SKM-1 (cell line): ENCODE results near the gene TSPOAP1.

ENCODE experiments used
- DNase-seq: peaks from one replicate; lab custom pipeline; 2025; ENCODE audit not compliant: unreplicated experiment; lab: John Stamatoyannopoulos, UW

TSPOAP1 gene

DNA sequence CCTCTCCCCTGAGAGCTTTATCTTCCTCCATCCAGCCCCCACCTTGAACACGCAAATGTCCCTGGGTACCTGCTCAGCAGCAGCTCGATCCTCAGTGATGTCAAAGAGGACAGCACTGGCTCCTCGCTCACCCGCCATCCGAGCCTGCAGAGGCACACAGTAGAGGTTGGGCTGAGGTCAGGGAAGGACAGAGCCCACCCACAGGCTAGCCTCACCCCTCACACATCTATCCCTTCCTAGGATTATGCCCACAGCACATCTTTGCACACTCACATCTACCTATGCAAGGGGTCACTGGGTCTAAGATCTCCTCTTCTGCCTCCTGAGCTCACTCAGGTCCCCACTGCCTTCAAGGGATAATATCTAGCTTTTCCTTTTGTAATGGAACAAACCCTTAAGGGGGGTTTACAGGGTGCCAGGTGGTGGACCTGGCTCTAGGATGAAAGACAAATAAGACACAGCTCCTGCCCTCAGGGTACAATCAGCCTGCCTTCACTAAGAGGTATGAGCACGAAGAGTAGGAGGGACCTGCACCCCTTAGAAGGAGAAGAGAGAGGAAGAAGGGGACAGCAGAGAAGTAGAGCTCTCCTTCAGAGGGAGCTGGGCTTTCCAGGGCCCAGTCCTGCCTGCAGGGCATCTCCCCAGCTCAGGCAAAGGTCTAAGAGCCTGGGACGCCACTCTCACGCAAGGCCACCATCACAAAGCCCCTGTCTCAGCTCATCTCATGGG lies 35.0 kb upstream of the TSPOAP1 start:
- no peak for DNase-seq

DNA sequence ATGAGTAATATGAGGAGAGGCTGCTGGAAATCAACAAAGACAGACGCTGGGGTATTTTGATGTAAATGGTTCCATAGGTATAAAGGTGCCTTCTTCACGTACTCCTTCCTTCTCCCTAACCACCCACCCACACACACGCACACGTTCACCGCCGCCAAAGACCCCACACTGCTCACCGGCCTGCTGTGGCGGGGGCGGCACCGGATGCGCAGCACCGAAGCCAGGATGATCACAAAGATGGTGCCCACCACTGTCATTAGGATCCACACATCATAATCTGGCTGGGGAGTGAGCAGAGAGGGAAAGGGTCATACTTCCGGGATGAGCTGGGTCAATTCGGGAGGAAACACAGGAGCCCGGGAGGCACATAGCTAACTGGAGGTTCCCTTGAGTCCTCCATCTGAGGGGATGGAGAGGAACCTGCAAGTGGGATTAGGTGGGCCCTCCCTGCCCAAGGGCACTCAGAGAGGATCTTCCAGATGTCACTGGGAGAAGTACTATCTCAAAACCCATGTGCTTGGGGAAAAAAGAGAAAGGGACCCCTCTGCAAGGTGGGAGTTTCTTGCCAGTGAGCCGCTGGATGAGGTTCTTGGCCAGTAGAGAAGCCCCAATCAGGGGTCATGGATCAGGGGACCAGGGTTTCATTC lies 33.9 kb upstream of the TSPOAP1 start:
- DNase-seq, result no peak

DNA sequence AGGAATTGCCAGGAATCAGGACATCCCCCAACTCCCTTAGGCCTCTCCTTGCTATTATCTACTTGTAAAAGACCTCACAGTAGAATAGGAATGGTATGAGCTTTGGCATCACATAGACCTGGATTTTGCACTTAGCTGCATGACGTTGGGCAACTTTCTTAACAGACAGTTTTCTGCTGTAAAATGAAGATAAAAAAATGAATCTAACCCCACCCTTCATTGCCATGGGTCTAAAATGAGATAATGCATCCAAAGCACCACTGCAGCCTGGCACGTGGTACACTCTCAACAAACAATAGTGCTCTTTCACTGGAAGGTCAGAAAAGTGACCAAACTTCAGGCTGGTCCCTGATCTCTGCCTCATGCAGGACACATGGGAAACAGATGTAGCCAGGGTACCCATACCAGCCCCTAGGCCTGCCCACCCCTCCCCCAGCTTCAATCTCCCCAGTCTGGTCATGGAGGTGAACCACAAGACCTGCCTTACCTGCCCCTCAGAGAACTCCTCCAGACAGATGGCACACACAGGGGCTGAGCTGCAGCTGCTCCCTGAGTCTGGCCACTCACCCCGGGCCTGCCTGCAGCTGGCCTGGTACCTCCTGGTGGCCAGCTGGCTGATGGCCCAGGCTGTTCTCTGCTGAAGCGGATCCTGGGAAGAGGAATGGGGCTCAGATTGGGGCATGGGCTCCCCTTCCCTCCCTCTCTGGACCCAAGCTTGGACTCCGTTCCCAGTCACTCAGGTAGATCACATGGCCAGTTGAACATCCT lies 31.9 kb upstream of the TSPOAP1 start:
- DNase-seq, result no peak

DNA sequence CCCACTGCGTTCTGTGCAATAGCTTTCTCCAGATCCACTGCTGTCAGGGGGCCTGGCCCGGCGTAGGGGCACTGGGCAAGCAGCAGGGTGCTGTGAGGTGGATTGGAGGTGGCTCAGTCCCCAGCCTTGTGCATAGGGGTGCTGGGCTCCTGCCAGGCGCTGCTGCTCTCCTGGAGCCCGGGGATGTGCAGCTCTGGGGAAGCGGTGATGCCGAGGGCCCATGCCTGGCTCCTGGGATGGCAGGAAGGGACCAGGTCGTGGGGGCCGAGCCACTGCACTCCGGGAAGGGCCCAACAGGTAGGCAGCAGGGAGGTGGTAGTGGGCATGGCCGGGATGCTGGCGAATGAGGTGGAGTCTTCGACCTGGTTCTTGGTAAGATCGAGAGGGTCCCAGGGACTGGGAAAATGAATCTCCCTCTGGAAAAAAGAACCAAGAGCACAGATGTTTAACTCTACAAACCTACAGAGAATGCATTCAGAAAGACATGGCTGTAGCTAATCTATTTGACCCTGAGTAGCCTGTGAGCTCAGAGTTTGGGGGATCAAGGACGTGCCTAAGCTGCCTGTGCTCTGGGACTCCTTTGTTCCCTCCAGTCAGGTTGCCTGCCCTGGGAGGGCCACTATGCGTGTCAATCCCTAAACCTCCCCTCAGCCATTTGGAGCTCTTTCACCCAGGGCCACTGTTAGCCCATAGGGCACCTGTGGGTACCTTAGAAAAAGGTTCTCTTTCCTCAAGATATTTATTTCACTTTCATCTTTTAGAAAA lies 30.0 kb upstream of the TSPOAP1 start:
- DNase-seq, result no peak

DNA sequence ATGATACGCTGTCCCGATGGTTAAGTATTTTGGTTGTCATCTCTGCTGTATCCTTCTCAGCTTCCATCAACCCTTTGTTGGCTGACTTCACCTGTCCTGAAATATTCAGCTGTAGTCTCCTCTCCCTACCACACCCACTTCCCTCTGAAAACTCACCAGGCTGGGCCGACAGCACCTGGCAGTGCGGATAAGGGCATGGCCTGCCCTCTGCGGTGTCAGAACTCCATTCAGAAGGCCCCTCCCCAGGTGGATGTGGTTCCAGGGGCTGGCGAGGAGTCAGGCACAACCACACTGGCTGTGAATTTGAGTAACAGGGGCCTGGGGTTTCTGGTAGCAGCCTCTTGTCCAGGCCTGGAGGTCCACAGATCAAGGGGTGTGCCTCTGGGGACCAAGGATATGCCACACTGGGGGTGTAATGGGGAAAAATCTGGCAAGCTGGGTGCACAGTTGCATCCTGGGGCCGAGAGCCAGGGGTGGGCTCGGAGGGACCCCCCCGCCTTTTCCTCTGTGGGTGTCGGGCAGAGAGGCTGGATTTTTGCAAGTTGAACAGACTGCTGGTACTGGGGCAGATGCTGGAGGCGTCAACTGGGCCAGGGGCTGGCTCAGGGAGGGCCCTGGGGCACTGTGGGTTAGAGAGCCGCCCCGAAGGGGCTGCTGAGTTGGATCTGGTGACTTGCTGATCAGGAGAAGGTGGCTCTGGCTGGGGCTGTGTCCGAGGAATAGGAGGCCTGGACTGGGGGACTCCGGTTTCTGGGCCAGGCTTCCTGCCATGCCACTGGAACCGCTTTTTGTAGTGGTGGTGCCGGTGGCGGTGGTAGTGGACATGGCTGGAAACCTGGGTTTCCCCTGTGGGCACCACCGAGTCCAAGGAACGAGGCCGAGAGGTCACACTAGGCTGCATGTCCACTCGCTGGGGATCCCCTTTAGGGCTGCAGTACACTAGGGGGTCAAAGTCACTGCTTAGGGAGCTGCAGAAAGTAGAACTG lies 29.0 kb upstream of the TSPOAP1 start:
- DNase-seq, result no peak

DNA sequence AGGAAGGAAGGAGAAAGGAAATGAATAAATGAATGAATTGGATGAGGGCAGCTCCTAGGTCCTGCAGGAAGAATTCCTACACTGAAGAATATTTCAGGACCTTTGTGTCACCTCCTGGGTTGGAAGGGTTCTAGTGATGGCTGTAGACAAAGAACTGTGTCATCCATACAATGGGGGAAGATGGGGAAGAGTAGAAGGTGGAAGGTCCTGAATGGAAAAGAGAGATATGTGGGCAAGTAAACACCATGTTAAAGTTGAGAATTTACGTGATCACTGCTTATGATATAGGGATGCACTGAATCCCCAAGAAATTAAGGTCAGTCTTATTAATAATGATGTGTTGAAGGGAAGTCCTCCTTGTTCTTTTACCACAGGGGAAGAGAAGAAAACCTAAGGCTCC lies 27.6 kb upstream of the TSPOAP1 start:
- no peak for DNase-seq

DNA sequence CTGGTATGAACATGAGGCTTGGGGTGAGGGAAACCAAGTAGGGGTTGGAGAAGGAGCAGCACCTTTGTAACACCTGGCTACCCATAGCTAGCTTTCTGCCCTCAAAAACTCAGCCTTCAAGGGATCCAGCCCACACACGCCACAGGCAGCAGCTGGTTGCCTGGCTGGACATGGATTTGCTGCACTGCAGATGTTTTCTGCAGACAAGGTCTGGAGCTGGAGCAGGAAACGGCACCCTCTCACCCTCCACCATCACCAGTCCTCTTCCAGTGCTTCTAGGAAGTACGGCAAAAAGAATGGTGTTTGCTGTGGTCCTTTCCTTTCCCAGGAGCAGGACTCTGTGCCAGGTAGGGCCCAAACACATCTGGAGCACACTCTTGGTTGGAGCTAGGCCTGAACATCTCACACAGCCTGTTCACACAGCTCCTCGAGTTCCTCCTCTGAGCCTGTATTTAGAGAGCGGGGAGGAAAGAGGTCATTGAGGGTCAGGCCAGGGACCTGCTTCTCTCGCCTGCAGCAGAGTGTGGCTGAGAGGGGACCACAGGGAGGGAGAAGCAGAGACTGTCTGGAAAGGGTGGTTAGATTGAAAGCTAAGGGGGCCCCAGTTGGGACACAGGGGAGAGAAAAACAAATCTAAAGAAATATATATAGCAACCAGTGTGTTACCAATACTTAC lies 26.1 kb upstream of the TSPOAP1 start:
- DNase-seq, result no peak

DNA sequence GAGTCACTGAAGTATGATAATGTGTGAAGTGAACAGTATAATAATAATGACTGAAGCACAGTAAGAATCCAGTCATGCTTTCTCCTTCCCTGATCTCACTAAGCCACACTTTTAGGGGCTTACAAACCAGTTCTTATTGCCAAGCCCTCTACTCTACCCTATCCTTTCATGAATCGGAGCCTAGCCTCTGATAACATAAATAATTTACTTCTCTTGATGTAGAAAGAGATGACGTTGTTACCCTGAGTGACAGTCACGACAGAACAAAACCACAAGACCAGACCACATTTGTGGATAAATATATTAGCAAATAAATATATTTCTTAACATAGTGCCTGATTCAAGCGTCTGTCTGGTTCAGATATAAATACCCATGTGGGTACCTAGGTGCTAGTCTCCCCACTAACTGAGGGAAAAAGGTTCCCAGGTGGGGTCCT lies 24.8 kb upstream of the TSPOAP1 start:
- no peak for DNase-seq

DNA sequence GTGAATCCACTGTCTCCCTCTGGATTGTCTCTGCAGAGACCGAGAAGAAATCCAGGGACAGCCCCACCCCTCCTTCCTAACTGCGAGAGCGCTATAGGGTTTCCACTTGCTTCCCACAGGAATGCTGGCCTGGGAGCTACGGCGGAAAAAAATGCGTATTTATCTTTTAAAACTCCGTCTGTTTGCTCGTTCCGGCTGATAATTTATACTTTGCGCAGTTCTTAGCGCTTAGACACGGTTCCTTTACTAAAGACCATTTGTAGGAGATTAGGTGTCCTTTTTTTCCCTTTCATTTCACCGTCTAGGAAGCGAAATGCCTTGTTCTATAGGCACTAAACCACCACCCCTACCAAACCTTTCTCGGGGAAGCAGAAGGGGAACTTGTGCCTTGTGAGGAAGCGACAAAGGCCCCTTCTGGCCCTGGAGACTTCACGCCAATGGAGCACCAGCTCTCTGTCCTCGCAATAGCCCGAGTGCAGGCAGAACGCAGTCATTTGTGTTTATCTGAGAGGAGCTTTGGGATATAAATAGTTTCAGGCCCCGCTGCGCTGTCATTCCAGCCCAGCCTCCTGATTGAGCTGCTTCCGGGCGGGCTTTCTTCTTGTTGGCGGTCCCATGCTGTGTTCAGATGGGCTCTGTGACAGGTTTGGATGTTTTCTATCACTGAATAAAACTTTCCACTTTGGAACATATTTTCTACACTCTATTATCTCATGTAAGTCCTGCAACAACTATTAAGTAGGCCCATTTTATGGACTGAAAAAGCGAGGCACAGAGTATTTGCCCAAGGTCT lies 24.2 kb upstream of the TSPOAP1 start:
- DNase-seq, result peak; percentile 44

DNA sequence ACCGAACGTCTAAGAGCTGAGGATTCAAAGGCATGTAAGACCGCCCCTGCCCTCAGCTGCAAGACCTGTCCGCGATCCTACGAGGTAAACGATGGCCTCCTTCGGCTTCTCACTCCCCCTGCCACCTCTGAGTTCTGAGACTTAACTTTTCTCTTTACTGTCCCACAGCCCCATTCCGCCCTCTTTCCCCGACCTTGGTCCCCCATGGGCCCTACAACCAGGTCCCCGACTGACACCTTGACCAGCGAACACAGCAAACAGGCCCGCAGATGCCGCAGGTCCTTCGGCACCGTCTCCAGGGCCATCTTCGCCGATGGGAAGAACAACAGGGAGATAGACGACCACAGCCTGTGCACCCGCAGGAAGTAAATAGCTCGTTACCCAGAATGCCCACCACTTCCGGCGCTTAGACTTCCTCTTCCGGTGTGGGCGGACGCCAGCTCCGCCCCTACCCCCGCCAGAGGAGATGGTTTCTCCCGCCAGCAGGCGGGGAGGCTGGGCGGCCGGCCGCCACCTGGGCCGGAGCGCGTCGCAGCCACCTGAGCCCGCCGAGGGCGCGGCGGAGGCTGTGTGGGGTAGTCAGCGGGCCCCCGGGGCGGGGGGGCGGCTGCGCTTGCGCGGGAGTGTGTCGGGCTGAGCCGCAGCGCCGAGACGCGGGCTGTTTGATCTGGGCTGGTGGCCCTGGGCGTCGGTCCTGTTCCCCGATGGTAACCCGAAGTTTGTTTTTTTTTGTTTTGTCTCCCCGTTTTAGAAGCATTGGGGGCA lies 23.4 kb upstream of the TSPOAP1 start, which contains the start of gene SUPT4H1:
Gene SUPT4H1 (minus strand): TSS at position 371 of the 765 bp plus-strand sequence. CDS start 66 bp downstream, at position 305.
- DNase-seq, result peak; percentile 83

DNA sequence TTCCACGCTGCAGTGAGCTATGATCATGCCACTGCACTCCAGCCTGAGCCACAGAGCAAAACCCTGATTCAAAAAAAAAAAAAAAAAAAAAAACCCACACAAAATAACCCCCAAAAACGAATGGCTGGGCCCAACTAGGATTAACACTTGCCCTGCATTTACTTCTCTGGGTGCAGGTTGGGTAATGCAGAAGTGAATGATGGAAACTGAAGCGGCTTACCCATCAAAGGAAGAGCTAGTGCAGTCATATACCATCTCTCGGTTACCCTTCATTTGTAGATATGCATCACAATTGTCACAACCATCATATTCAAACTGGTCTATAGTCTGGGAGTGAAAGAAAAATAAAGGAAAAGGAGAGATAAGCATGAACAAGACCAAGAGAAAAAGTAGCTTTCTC lies 22.6 kb upstream of the TSPOAP1 start:
- no peak for DNase-seq

DNA sequence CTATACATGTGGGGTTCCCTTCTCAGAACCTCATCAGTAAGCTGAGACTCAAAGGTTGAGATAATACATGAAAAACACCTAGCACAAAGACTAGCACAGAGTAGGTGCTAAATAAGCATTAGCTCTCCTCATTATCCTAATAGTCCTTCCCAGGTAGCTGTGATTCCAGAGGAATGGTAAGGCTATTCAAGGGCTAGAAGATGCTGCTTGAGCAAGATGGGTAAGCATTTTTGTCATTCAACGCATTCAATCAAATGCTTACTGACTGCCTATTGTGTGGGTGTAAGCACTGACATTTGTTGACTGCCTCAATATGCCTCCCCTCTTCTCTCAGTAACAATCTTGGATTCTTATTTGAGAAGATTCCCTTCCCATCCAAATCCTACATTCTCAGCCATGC lies 19.4 kb upstream of the TSPOAP1 start:
- no peak for DNase-seq

DNA sequence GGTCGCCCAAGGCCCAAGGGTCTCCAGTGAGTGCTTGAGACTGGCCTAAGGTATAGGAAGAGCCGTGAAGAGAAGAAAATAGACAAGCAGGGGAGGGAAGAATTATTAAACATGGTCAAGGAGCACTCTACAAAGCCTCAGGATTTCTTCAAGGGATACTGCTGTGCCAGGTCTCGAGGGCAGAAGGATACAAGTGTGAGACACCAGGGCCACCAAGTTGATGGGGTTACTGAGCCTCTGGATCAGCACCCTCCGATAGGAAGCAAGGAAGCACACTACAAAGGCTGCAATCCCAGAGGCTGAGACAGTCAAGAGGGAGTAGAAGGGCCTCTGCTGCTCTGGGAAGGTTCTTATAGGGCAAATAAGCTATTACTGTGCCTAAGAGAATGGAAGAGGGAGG lies 16.9 kb upstream of the TSPOAP1 start:
- DNase-seq, result no peak

DNA sequence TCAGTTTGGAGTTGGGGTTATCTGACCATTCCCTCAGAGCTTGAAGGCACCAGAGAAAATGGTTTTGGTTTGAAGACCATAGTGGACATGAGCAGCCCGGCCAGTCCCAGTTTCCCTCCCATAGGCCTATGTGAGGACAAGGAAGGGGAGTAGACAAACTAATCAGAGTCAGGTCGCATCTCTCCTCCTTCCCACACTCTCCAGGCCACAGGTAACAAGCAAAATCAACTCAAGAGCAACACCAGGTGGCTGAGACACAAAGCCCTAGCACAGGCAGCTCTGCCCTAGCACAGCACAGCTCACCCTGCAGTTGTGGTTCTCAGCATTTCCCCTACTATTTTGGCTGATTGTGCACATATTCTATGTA lies 16.2 kb upstream of the TSPOAP1 start:
- DNase-seq, result no peak

DNA sequence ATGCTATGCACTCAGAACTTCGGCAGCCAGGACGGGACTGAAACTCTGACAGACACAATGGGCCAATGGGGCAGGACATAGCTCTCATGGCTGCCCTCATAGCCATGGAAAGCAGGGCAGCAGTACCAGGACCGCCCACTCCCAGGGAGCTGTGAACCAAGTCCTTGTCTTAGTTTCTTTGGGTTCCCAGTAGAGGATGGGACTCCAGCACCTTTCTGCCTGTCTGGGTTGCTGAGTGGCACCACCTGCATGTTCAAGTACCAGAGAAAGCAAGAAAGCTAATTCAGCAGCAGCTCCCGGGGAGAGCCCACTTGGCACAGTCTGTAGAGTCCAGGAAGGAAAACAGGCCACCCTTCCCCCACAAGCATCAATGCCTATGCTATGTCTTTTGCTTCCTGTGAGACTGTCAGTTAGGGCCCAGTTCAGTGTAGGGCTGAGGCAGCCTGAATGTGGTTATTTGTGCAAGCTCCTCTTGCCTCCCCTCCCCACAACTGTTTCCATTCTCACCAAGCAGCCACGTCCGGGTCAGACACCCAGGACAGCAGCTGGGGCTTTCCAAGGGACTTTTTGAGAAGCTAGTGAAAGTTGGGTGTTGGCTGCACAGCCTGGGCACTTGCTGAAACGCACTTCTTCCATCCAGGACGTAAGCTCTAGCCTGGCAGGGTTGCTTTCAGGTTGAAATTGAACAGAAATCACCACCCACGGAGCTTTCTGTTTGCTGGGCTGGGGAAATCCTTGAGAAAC lies 15.6 kb upstream of the TSPOAP1 start:
- peak; percentile 84 for DNase-seq

DNA sequence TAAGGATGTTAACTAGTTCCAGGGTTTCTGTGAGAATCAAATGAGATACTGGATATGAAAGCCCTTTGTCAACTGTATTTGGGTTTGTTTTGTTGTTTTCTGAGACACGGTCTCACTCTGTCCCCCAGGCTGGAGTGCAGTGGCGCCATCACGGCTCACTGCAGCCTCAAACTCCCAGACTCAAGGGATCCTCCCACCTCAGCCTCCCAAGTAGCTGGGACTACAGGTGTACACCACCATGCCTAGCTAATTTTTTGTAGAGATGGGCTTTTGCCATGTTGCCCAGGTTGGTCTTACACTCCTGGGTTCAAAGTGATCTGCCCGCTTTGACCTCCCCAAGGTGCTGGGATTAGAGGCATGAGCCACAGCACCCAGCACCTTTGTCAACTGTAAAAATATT lies 14.5 kb upstream of the TSPOAP1 start:
- no peak for DNase-seq

DNA sequence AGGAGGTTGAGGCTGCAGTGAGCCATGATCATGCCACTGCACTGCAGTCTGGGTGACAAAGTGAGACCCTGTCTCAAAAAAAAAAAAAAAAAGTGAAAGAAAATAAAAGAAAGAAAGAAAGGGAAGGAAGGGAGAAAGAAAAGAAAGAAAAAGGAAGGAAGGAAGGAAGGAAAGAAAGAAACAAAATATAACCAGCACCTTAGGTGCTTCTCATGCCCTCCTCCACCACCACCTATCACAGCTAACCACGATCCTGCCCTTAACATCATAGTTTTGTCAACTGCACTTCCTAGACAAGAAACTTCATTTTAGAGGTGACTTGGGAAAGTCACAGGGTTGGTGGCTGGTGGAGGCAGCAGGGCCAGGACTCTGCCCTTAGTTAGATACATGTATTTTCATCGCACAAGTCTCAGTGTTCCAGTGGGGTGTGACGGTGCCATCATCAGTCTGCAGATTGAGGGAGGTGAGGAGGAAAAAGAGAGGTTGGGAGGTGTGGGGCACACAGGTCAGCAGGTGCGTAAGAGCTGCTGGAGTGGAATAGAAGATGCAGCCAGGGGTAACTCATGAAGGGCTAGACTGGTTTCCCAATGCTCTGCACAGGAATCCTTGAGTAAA lies 13.4 kb upstream of the TSPOAP1 start:
- no peak for DNase-seq
